ENCODE data around the gene NOS1.
"Not testable (repeated sequence)": the region's sequence is repeated elsewhere in the genome, so short reads cannot be mapped to it uniquely, and the experiment has no call there.

Gene NOS1

GRCh38 chr12:117361347-117361751 is at the start of gene NOS1:
TSS of gene NOS1 (minus strand) at chr12:117361626. CDS start at chr12:117331069, 30,557 bp downstream.
- DNase-seq = no peak

DNA sequence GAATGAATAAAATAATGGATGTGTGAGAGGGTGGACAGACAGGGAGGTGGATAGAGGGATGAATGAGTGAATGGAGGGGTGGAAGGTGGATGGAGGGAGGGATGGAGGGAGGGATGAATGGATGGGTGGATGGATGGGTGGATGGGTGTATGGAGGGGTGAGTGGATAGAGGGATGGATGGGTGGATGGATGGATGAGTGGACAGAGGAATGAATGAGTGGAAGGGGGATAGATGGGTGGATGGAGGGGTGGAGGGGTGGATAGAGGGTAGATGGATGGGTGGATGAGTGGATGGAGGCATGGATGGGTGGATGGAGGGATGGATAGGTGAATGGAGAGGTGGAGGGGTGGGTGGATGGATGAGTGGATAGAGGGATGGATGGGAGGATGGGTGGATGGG is 47.9 kb upstream of the NOS1 start:
- no peak for DNase-seq

- DNase-seq = no peak
Observed at GRCh38 chr12:117408161-117408791, 46.9 kb upstream of the NOS1 start.

- no peak for DNase-seq
Observed at GRCh38 chr12:117404940-117405339, 43.5 kb upstream of the NOS1 start.

- no peak for DNase-seq
Observed at GRCh38 chr12:117404203-117404853, 42.9 kb upstream of the NOS1 start.

- DNase-seq = no peak
Observed at GRCh38 chr12:117403586-117404139, 42.2 kb upstream of the NOS1 start.

- DNase-seq = no peak
Observed at GRCh38 chr12:117402363-117402762, 40.9 kb upstream of the NOS1 start.

DNA sequence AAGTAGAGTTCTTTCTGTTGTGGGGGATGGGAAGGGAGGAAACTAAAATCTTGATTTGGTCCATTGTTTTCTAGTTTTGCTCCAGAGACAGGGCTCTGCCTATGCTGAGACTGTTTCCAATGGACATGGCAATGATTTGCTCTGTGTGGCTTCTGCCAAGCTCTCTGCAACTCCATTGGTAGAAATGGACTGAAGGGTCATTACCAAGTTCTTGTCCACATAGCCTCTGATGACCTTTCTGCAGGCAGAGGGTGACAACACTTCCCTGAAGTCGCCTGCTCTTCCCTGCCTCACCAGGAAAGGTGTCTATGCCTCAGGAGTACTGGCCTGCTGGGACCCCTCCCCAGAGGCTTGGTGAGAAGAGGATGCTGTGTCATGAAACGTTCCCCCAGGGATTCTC is 39.5 kb upstream of the NOS1 start:
- DNase-seq = no peak

- DNase-seq = not testable (repeated sequence)
Observed at GRCh38 chr12:117398482-117398881, 37.1 kb upstream of the NOS1 start.

DNA sequence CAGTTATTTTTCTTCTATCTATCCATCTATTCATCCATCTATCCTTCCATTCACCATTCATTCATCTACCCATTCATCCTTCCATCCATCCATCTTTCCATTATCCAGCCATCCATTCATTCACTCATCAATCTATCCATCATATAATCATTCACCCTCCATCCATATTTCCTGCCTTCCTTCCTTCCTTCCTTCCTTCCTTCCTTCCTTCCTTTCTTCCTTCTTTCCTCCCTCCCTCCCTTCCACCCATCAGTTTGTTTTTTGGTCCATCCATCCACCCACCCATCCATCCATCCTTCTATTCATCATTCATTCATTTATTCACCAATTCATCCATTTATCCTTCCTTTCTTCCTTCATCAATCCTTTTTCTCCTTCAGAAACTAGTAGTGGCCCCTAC is 34.3 kb upstream of the NOS1 start:
- DNase-seq = no peak

- DNase-seq = no peak
Observed at GRCh38 chr12:117394491-117394890, 33.1 kb upstream of the NOS1 start.

DNA sequence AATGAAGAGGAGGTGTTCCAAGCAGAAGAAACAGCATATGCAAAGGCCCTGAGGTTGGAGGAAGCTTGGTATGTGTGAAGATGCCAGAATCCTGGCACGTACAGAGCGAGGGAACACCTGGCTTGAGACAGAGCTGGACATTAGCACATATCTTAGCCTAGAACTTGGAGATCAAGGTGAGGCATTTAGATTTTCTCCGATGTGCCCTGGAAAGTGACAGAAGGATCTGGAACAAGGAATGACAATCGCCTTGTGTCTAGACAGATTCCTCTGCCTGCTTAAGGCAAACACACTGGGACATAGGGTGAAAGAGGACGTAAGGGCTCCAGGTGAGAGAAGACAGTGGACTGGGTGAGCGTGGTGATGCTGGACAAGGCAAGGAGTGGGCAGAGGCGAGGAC is 32.2 kb upstream of the NOS1 start:
- no peak for DNase-seq

DNA sequence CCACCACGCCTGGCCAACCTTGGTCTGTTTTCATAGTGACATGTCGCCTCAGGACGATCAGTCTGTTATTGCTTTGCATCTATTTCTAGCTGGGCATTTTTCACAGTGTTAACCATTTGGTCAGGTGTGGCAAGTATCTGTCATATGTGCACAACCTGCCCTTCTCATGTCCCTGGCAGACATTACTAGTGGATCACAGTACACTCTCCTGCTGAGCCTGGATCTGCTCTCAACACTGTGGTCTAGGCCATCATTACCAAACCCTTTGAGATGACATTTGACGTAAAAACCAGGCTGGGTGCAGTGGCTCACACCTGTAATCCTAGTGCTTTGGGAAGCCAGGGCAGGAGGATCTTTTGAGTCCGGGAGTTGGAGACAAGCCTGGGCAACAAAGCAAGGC is 29.4 kb upstream of the NOS1 start:
- DNase-seq = no peak

GRCh38 chr12:117388951-117389446 is 27.6 kb upstream of the NOS1 start:
- DNase-seq = no peak

DNA sequence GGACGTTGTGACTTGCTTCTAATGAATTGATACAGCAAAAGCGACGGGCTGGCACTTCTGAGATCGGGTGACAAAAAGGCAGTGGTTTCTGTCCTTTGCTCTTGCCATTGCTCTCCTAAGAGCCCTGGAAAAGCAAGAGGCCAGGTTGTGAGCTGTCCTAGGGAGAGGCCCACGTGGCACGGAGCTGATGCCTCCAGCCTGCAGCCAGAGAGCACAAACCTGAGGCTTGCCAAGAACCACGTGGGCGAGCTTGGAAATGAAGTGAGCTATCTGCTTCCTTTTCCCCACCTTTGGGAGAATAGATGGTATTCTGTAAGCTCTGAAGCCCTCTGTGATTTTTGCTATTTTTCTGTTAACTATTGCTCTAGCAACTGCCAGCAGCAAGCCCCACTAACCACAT is 26.4 kb upstream of the NOS1 start:
- no peak for DNase-seq

GRCh38 chr12:117384735-117385134 is 23.3 kb upstream of the NOS1 start:
- DNase-seq = no peak

DNA sequence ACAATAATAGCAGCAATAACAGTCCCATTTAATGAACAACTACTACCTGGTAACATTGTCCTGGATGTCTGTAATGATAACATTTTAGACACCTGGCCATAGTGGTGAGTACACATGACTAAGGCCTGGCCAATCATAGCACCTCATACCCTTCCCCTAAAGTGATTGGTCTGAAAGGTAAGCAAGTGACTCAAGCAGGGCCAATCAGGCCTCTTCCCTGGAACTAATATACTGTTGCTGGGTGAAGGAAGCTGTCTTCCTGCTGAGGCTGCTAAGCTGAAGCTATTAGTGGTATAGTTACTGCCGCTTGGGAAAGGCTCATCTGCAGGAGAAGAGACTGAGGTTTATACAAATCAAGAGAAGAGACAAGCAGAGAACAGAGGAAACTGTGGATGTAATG is 18.7 kb upstream of the NOS1 start:
- no peak for DNase-seq

DNA sequence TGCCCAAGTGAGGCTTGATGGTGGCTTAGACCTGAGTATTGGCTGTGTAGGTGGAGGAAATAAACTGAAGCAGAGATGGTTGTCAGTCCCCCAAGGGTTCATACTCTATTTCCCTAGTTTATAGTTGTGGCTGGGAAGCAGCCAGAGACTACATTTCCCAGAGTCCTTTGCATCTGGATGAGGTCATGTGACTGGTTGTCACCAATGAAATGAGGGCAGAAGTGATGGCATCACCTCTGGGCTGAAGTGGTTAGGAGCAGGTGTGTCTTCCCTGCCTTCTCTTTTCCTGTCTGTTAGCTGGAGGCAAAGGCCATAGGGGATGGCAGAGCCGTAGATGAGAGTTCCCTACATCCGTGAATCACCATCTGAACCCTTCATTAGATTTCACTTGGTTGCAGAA is 16.3 kb upstream of the NOS1 start:
- DNase-seq = no peak

GRCh38 chr12:117370588-117370987 is 9.2 kb upstream of the NOS1 start:
- no peak for DNase-seq

GRCh38 chr12:117370000-117370399 is 8.6 kb upstream of the NOS1 start:
- DNase-seq = not testable (repeated sequence)

DNA sequence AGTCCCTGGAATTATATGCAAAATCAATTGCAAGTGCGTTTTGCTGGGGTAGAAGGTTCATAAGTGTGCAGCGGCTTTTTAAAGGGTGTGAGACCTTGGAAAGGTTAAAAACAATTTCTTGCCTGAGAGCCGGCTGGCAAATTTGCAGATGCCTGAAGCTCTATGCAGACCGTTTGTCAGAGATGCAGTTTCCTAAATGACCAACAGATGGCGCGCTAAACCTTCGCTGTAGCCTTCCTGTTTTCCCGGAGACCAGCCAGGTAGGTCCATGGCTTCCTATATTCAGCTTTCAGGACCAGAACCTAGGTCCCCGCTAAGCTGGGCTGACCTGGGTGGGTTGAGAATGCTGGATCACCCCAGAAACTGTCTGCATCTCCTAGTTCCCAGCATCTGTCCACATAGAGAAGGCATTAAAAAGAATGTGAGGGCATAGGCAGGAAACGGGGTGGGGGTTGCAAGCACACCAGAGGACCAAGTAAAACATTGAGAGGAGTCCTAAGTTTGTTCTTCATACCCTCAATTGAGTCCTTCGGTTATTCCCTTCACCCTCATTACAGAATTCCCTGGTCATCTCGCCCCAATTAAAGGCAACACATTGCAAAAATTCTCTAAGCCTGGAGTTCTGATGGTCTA is 5.7 kb upstream of the NOS1 start:
- peak; percentile 68 to 70 for DNase-seq

- no peak for DNase-seq
Observed at GRCh38 chr12:117365049-117365616, 3.7 kb upstream of the NOS1 start.

GRCh38 chr12:117363953-117364486 is 2.6 kb upstream of the NOS1 start:
- no peak for DNase-seq
